HG03135 (cell line): ENCODE data around the gene CFAP90.

Experiments used
- ATAC-seq: cut with Tn5 transposase; IDR thresholded peaks from one replicate; pipeline ENCODE4 v1.9.1; 2021; ENCODE audit warnings: mild to moderate bottlenecking, moderate library complexity; ENCODE audit not compliant: unreplicated experiment

The CFAP90 gene

DNA sequence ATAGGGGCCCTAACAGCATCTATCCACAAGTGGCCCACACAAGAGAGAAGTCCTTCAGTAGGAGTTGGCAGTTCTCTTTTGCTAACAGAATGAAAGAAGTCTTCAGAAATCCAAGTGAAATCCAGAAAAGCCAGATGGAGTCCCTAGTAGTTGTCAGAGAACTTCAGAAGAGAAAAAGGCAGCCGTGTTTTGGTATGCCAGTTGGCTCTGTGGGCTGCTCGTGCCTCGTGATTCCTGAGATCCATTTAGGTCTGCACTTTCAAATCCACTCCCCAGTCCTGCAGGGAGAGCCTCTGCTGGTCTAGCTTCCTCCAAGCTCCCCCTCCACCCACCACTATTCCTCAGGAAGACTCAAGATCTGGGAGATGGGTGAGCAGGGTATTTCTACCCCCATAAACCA lies 69.0 kb downstream of the CFAP90 start:
- ATAC-seq, result no peak
